Activated CD4-positive, alpha-beta T cell treated with anti-CD3 and anti-CD28 coated beads, Interleukin-10, Interleukin-2, amounts not matched to agents 100 ng/mL and 50 ng/mL, durations not matched to agents 16 hours and 8 hours (primary cell): Measurements from ENCODE around the gene LOXL1.
"Not testable (repeated sequence)": the region's sequence is repeated elsewhere in the genome, so short reads cannot be mapped to it uniquely, and the experiment has no call there.

ENCODE experiments used
- DNase-seq: peaks from one replicate; pipeline ENCODE4 v3.0.0-alpha.2; 2020

LOXL1 gene

GRCh38 chr15:73954188-73955145 is 28.2 kb downstream of the LOXL1 start:
- DNase-seq: no peak

GRCh38 chr15:73955326-73955725 is 29.1 kb downstream of the LOXL1 start:
- no peak for DNase-seq

DNA sequence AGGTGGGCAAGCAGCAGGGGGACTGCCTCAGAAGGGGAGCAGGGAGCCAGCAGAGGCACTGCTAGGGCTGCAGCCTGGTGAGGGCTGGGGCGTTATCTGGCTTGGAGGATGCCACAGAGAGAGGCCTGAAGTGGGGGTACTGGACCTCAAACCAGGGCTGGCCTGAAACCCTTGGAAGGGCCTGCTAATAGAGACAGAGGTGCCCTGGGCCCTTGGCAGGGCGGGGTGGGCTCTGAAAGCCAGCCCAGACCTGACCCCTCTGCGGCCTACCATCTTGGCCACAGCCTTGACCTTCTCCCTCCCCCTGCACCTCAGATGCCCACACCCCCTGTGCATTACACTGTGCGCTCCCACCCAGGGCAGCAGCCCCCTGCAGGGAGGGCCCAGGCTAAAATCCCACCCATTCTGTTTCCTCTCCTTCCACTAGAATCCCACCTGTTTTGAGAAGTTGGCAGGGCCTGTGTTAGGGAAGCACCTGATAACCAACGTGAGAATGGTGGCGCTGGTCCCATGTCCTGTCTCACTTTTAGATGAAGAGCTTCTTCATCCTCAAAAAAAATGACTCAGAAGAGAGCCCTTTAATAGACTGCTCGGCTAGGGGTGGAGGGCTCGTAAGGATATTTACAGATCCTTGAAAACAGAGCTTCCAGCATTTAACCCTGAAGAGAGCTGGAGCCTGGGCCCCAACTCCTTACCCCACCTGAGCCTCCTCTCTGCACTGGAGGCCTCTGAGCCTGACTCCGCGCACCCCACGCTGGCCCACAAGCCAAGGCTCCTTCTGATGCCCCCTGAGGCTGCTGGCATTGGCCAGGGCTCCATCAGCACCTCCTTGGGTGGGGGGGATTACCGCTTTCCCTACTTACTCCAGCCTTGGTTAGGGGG is 29.8 kb downstream of the LOXL1 start:
- no peak for DNase-seq

GRCh38 chr15:73956743-73957135 is 30.5 kb downstream of the LOXL1 start:
- no peak for DNase-seq

GRCh38 chr15:73957276-73957675 is 31.0 kb downstream of the LOXL1 start:
- no peak for DNase-seq

GRCh38 chr15:73957785-73958184 is 31.5 kb downstream of the LOXL1 start:
- no peak for DNase-seq

DNA sequence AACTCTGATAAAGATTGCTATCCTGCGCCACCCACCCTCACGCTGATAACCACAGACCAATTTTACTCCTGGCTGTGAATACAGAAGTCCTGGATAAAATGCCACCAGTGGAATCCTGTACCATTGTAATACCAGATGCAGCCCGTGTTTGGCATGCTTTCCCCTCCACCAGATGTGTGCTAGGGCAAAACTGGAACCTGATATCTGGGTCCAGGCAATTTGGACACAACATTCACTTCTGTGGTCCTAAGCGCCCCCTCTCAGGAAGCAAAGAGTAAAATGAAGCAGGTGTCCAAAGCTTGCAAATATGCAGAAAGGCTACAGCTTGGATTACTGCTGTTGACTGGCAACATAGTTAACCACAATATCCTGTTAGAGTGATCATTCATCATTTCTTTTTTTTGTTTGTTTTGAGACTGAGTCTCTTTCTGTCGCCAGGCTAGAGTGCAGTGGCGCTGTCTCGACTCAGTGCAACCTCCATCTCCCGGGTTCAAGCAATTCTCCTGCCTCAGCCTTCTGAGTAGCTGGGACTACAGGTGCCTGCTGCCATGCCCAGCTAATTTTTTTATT is 32.8 kb downstream of the LOXL1 start:
- peak; percentile 58 for DNase-seq

DNA sequence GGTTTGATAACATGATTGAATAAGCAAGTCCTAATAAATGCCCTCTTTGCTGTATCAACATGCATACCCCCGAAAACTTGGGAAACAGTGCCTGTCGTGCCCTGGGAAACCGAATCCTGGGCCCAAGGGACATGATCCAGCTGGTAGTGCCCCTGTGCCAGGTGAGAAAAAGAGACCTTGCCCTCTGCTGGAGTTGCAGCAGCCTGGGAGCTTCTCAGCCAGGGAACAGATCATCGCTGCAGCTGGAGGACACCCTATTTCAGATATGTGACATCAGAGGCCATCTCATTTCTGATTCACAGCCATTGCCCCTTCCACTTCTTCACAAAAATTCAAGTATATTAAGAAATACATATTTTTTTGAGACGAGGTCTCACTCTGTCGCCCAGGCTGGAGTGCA is 33.5 kb downstream of the LOXL1 start:
- no peak for DNase-seq

DNA sequence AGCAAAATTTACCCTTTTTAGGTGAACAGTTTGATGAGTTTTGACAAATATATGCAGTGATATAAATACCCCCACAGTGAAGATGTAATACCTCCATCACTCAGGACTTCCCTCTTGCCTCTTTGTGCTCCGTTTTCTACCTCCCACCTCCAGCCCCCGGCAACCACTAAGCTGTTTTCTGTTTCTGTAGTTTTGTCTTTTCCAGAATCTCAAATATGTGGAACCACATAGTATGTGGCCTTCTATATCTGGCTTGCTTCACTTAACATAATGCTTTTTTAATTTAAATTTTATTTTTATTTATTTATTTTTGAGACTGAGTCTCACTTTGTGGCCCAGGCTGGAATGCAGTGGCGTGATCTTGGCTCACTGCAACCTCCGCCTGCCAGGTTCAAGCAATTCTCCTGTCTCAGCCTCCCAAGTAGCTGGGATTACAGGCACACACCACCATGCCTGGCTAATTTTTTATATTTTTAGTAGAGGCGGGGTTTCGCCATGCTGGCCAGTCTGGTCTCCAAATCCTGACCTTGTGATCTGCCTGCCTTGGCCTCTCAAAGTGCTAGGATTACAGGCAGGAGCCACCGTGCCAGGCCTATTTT is 34.3 kb downstream of the LOXL1 start:
- not testable (repeated sequence) for DNase-seq

DNA sequence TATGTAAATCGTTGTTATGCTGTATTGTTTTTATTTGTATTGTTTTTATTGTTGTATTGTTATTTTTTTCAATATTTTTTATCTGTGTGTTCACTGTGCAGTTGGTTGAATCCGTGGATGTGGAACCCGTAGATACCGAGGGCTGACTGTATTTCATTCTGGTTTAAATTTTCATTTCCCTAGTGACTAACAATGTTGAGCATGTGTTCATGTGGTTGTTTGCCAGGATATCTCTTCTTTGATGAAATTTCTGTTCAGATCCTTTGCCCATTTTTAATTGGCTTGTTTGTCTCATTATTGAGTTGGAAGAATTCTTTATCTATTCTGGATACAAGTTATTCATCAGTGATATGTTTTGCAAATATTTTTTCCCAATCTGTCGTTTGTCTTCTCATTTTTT is 36.2 kb downstream of the LOXL1 start:
- no peak for DNase-seq

DNA sequence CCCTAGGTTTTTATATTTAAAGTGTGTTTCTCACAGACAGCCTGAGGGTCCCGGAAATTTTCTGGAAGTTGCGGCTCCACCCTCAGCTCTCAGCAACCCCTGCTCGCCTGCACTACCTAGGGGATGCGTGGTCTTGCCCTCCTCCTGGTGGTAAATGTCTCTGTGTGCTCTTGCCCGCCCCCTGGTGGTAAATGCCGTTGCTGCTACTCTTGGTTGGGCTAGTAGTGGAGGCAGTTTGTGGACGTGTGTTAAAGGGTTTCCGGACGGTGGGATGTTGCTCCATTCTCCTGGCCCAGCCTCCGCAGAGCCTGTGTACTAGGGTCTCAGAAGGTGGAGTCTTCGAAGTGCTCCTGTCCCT is 38.5 kb downstream of the LOXL1 start:
- peak; percentile 90 for DNase-seq

GRCh38 chr15:73965094-73965757 is 39.0 kb downstream of the LOXL1 start:
- DNase-seq: no peak

- peak; percentile 47 for DNase-seq
Observed at GRCh38 chr15:73965758-73966113, 39.5 kb downstream of the LOXL1 start.

GRCh38 chr15:73968461-73968860 is 42.2 kb downstream of the LOXL1 start:
- DNase-seq: no peak

GRCh38 chr15:73969151-73969759 is 43.0 kb downstream of the LOXL1 start:
- DNase-seq: no peak

GRCh38 chr15:73972984-73973682 is 46.9 kb downstream of the LOXL1 start:
- peak; percentile 87 for DNase-seq

GRCh38 chr15:73973683-73974200 is 47.5 kb downstream of the LOXL1 start:
- not testable (repeated sequence) for DNase-seq

DNA sequence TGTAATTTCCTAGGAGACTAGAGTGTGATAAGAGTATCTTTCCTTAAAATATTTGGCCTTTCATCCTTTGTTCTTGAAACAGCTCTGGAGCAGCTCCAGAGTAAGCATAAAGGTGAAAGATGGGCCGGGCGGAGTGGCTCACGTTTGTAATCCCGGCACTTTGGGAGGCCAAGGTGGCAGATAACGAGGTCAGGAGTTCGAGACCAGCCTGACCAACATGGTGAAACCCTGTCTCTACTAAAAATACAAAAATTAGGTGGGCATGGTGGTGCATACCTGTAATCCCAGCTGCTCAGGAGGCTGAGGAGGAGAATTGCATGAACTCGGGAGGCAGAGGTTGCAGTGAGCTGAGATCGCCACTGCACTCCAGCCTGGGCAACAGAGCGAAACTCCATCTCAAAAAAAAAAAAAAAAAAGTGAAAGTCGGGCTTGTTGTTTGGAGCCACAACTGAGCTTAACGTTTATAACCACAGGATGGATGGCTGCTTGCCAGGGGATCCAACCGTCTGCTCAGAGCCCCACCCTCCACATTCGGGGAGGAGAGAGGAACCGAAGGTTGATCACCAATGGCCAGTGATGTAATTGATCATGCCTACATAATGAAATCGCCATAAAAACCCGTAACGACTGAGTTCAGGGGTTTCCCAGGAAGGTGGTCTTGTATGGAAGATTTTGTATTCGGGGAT is 49.3 kb downstream of the LOXL1 start:
- not testable (repeated sequence) for DNase-seq

DNA sequence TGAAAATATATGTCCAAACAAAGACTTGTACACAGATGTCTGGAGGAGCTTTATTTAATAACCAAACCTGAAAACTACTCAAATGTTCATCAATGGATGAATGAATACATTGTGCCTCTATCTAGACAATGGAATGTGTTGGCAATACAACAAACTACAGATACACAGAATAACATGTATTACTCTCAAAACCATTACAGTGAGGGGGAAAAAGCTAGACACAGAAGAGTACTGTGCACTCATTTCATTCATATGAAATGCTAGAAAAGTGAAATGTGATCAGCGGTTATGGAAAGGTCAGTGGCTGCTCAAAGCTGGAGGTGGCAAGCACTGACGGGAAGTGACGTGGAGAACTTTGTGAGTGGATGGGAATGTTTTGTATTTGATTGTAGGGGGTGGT is 52.6 kb downstream of the LOXL1 start:
- DNase-seq: no peak

DNA sequence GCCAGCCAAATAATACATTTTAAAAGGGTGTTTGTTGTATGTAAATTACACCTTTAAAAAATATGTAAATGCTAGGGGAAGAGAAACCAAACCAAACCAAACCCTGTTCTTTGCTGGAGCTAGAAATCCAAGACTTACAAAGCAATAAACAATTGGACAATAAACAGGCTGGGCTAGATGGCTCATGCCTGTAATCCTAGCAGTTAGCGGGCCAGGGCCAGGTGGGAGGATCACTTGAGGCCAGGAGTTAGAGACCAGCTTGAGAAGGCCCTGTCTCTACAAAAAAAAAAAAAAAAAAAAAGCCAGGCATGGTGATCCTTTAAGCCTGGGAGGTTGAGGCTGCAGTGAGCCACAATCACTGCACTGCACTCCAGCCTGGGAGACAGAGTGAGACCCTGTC is 53.4 kb downstream of the LOXL1 start:
- no peak for DNase-seq
